ENCODE measurements around the gene CYSTM1. TPM values are rescaled to one million over a fixed set of nuclear protein-coding genes. Genes with fewer than 3 reads are reported as not detected.
A peak's percentile ranks its signal among the peaks of the same experiment; 100 is the strongest.

CYSTM1 gene
- total RNA-seq, 1 donor from 2014 or later: 28.1 TPM

- no peak overlapping the region for H3K27ac Mint-ChIP-seq
These were observed 62.1 kb downstream of the CYSTM1 start for GRCh38 chr5:140236891-140237598.

GRCh38 chr5:140238756-140239155 is 63.8 kb downstream of the CYSTM1 start:
- Mint-ChIP-seq H3K9me3 (ENCODE audit: low read depth) (no peaks in the 10 kb centered on the region), H3K27me3 (no peaks in the 10 kb centered on the region), H3K4me1 (ENCODE audit: low read depth) (peaks cover 13% of the 10 kb centered on the region), H3K27ac (no peak overlapping the region), H3K4me3 (ENCODE audit: low read depth) (no peak overlapping the region), H3K36me3 (ENCODE audit: insufficient read depth) (no peaks in the 10 kb centered on the region)
- no peak for DNase-seq (ENCODE audit: low spot score, unreplicated experiment)
- no peak for TF ChIP-seq CTCF (IDR thresholded peaks at IDR 0.05; ENCODE audit: unreplicated experiment)

More at GRCh38 chr5:140236891-140237598, 62.1 kb downstream of the CYSTM1 start:
- Mint-ChIP-seq H3K27me3 (no peaks in the 10 kb centered on the region), H3K4me3 (ENCODE audit: low read depth) (no peak overlapping the region), H3K36me3 (ENCODE audit: insufficient read depth) (peaks cover 1% of the 10 kb centered on the region), H3K4me1 (ENCODE audit: low read depth) (peaks cover 12% of the 10 kb centered on the region), H3K9me3 (ENCODE audit: low read depth) (no peaks in the 10 kb centered on the region)
- no peak for DNase-seq (ENCODE audit: low spot score, unreplicated experiment)
- no peak for TF ChIP-seq CTCF (IDR thresholded peaks at IDR 0.05; ENCODE audit: unreplicated experiment)

DNA sequence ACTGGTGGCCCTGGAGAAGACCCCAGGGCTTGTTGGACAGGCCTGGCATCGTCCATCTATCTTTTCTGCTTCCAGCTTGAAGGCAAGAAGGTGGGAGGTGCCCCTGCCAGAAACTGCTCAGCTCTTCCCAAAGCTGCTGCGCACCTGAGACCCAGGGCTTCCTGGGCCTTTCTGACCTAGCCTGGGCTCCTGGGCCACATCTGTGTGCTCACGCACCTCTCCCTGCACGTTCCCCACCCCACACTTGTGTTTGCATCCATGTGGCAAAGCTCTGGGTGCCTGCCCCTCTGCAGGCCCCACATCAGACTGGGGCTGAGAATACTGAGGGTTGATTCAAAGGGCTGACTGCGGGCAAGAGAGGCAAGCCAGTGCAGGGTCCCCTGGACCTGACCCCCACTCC is 64.5 kb downstream of the CYSTM1 start:
- peaks cover 1% of the 10 kb centered on the region for H3K36me3 Mint-ChIP-seq (ENCODE audit: insufficient read depth)
- no peaks in the 10 kb centered on the region for H3K9me3 Mint-ChIP-seq (ENCODE audit: low read depth)
- H3K27me3 Mint-ChIP-seq: no peaks in the 10 kb centered on the region
- peaks cover 13% of the 10 kb centered on the region for H3K4me1 Mint-ChIP-seq (ENCODE audit: low read depth)
- no peak overlapping the region for H3K27ac Mint-ChIP-seq
- no peak for DNase-seq (ENCODE audit: low spot score, unreplicated experiment)
- H3K4me3 Mint-ChIP-seq (ENCODE audit: low read depth): no peak overlapping the region
- no peak for TF ChIP-seq CTCF (IDR thresholded peaks at IDR 0.05; ENCODE audit: unreplicated experiment)

- DNase-seq (ENCODE audit: low spot score, unreplicated experiment): peak; percentile 45
- Mint-ChIP-seq H3K4me1 (ENCODE audit: low read depth) (peaks cover 15% of the 10 kb centered on the region), H3K4me3 (ENCODE audit: low read depth) (no peak overlapping the region), H3K27me3 (no peaks in the 10 kb centered on the region), H3K27ac (no peak overlapping the region), H3K9me3 (ENCODE audit: low read depth) (no peaks in the 10 kb centered on the region), H3K36me3 (ENCODE audit: insufficient read depth) (peaks cover 5% of the 10 kb centered on the region)
- peak; percentile 75 for TF ChIP-seq CTCF (IDR thresholded peaks at IDR 0.05; ENCODE audit: unreplicated experiment)
These were observed 65.1 kb downstream of the CYSTM1 start for GRCh38 chr5:140239939-140240700.

DNA sequence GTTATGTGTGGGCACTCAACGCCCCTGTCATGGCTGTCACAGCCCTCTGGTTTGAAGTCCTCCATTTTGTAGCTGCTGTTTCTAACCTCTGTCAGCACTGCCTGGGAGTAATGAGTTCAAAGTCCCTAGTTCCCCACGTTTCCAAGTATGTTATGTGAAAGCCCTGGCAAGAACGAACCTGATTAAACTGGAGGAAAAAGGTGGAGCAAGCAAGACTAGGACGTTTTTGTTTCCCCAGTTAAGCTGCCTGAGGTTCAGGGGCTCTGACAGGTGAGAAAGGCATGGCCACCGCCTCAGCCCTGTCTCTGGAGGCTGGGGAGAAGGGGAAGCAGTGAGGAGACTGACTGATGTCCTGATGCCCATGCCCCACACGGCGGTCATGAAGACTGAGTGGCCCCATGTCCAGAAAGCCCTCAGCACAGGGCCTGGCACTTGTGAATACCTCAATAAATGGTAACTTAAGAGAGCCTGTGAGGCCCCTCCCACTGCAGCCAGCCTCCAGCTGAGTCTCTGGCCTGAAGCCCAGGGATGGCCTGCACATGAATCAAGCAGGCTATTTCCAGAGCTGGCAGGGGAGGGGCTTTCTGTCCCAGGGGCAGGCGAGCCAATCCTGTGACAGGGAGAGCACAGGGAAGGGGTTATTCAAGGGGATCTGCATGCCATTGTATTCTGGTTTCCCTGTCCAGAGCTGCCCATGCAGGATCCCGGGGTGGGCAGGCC is 66.2 kb downstream of the CYSTM1 start:
- Mint-ChIP-seq H3K4me1 (ENCODE audit: low read depth) (peaks cover 15% of the 10 kb centered on the region), H3K9me3 (ENCODE audit: low read depth) (no peaks in the 10 kb centered on the region), H3K27me3 (no peaks in the 10 kb centered on the region), H3K36me3 (ENCODE audit: insufficient read depth) (peaks cover 7% of the 10 kb centered on the region), H3K27ac (peak overlapping the region; percentile 83), H3K4me3 (ENCODE audit: low read depth) (no peak overlapping the region)
- no peak for DNase-seq (ENCODE audit: low spot score, unreplicated experiment)
- no peak for TF ChIP-seq CTCF (IDR thresholded peaks at IDR 0.05; ENCODE audit: unreplicated experiment)

All from progenitor cell of endocrine pancreas (in vitro differentiated cells).